ENCODE measurements around the gene PSMB8.

DNA sequence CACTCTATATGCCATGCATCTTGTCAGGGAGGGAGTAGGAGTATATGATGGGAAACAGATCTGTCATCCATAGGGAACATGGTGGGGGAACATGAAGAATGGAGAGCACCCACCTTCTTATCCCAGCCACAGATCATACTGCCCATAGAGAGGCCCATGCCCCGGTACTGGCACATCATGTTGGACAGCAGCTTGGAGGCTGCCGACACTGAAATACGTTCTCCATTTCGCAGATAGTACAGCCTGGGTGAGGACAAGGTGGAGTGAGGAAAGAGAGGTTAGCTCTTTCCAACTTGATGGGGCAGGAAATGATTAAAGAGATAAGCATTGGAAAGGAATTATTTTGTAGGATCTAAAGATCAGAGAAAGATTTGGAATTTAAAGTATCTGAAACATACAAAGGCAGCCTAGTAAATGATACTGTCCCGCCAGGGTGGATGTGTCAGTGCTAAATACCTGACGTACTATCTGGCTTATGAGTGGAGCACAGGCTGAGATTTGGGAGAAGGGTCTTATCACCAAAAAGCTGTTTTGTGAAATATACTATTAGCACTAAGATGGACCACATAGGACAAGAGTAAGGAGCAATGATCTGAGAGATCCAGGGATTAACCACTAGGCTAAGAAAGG is 1.7 kb downstream of the PSMB8 start:
- TF ChIP-seq GATA2 (IDR thresholded peaks at IDR 0.05; ENCODE audit: low read depth, low read length) = no peak
- no peak for TF ChIP-seq GATA3 (IDR thresholded peaks at IDR 0.05; ENCODE audit: low read depth, low read length)

Measured in SH-SY5Y (cell line).